WERI-Rb-1 (cell line): Measurements from ENCODE around the gene NUMA1.

ENCODE experiments used
- DNase-seq: peaks from one replicate; pipeline ENCODE4 v3.0.0-alpha.2; 2020
- H3K27ac ChIP-seq: fragments of 250-450 bp; sonication (Bioruptor Pico); 2 replicates; pipeline ENCODE4 v1.5.1; 2020; ENCODE audit warnings: mild to moderate bottlenecking, moderate library complexity
- H3K27me3 ChIP-seq: fragments of 250-450 bp; sonication (Bioruptor Pico); 2 replicates; pipeline ENCODE4 v1.5.1; 2021; ENCODE audit warnings: mild to moderate bottlenecking, low read depth, moderate library complexity; ENCODE audit not compliant: insufficient read depth, severe bottlenecking
- H3K36me3 ChIP-seq: fragments of 250-450 bp; sonication (Bioruptor Pico); 2 replicates; pipeline ENCODE4 v1.5.1; 2020; ENCODE audit warnings: mild to moderate bottlenecking, moderate library complexity
- H3K4me3 ChIP-seq: 2 replicates; pipeline ENCODE4 v1.5.1; 2011; ENCODE audit warnings: low read depth, mild to moderate bottlenecking, control low read depth, low read length
- H3K9me3 ChIP-seq: fragments of 250-450 bp; sonication (Bioruptor Pico); 2 replicates; pipeline ENCODE4 v1.5.1; 2021; ENCODE audit warnings: mild to moderate bottlenecking, moderate library complexity; ENCODE audit not compliant: severe bottlenecking
- TF ChIP-seq, protein P1 (sequence below): IDR thresholded peaks from 2 replicates; pipeline ENCODE4 v1.5.1; 2011; ENCODE audit warnings: low read depth, mild to moderate bottlenecking, control low read depth, inconsistent platforms, low read length

Gene NUMA1

DNA sequence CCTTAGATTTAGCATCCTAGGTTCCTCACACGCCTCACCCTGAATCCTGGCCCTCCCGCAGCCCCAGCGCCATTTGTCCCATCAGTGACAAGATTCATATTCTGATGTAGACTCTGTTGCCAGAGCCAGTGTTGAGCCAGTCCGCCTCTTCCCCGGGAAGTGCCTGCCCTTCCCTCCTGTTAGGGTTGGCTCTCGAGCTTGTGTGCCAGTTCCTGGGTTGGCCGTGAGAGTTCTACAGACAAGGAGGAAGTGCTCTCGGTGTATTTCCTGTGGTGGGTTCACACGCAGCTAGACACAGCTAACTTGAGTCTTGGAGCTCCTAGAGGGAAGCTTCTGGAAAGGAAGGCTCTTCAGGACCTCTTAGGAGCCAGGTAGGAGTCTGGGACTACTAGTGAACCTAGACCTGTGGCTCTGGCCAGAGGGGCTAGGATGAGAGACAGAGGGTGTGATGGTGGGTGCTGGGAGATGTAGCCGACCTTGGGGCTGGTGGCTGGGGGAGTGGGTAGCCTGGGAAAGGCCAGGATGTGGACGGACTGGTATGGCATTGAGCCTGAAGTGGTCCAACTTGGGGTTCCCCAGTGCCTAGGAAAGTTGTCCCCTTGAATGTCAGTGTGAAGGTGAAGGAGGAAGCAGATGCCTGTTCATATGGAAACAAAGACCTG is 81.6 kb downstream of the NUMA1 start, which contains the start of gene IL18BP:
TSS of gene IL18BP (plus strand) at position 261 of the 662 bp plus-strand sequence. CDS start 1,076 bp downstream, outside the sequence.
- H3K27ac ChIP-seq: no peak within 1 kb of the TSS
- H3K27me3 ChIP-seq: no peaks in the 10 kb centered on the region
- TF ChIP-seq, protein P1, sequence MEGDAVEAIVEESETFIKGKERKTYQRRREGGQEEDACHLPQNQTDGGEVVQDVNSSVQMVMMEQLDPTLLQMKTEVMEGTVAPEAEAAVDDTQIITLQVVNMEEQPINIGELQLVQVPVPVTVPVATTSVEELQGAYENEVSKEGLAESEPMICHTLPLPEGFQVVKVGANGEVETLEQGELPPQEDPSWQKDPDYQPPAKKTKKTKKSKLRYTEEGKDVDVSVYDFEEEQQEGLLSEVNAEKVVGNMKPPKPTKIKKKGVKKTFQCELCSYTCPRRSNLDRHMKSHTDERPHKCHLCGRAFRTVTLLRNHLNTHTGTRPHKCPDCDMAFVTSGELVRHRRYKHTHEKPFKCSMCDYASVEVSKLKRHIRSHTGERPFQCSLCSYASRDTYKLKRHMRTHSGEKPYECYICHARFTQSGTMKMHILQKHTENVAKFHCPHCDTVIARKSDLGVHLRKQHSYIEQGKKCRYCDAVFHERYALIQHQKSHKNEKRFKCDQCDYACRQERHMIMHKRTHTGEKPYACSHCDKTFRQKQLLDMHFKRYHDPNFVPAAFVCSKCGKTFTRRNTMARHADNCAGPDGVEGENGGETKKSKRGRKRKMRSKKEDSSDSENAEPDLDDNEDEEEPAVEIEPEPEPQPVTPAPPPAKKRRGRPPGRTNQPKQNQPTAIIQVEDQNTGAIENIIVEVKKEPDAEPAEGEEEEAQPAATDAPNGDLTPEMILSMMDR: no peak
- no peak within 1 kb of the TSS for H3K4me3 ChIP-seq
- peaks cover 37% of the 10 kb centered on the region for H3K36me3 ChIP-seq
- no peak for DNase-seq
- H3K9me3 ChIP-seq: no peaks in the 10 kb centered on the region

DNA sequence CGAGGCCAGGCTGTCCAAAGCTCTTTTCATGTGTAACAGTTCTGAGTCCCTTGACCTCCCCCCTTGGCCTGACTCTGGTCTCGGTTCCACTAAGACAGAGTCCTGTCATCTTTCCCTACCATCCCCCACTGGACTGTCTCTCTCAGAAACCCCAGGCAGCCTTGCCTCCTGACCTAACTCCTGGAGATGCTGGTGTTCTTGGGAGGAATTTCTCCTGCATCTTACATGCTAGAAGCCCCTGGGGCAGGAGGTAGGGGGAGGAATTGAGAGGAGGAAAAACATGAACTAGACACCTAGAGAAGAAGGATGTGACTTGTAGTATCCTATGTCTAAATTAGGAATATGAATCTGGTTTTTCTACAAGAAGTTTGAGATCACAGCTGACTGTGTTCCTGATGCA is 82.3 kb downstream of the NUMA1 start:
- Histone ChIP-seq H3K9me3 (no peaks in the 10 kb centered on the region), H3K4me3 (no peak overlapping the region), H3K27ac (no peak overlapping the region), H3K27me3 (no peaks in the 10 kb centered on the region), H3K36me3 (peaks cover 35% of the 10 kb centered on the region)
- no peak for DNase-seq
- TF ChIP-seq, protein P1: no peak

DNA sequence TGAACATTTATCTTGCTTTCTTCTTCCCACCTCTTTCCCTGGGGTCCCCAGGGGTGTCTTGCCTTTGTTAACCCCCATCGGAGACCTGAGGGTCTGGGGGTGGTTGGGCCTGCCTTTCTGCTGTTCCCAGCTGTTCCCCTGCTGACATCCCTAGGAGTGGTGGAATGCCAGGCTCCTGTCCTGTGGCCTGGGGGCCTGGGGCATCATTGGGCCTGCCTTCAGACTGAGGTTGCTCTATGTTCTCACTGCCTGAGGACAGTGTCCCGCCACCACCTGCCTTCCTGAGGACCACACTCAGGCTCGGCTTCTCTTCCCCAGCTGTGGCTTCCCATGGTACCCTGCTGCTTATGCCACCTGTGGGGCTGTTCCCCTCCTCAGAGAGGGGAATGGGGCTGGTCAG is 82.7 kb downstream of the NUMA1 start:
- no peak overlapping the region for H3K27ac ChIP-seq
- TF ChIP-seq, protein P1: no peak

DNA sequence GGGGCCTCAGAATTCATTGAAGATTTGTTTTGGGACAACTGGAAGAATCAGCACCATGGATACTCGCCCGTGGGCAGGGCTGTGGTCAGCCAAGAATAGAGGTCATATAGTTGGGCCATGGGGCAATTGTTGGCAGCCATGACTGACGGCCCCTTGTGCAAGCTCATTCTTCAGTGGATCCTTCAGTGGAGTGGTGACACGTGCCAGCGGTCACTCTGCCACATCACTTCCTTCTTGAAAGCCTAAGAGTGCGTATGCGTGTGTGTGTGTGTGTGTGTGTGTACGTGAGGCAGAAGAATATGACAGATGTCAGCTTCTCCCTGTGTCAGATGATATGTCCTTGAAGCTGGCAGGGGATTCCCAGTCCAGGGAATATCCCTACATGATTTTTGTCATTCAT is 83.4 kb downstream of the NUMA1 start:
- TF ChIP-seq, protein P1: no peak
- Histone ChIP-seq H3K36me3 (peaks cover 28% of the 10 kb centered on the region), H3K4me3 (no peak overlapping the region), H3K27ac (no peak overlapping the region), H3K9me3 (no peaks in the 10 kb centered on the region), H3K27me3 (no peaks in the 10 kb centered on the region)
- DNase-seq: no peak

More for the DNA sequence above, 82.7 kb downstream of the NUMA1 start:
- DNase-seq: no peak
- Histone ChIP-seq H3K27me3 (no peaks in the 10 kb centered on the region), H3K36me3 (peaks cover 31% of the 10 kb centered on the region), H3K9me3 (no peaks in the 10 kb centered on the region), H3K4me3 (no peak overlapping the region)

DNA sequence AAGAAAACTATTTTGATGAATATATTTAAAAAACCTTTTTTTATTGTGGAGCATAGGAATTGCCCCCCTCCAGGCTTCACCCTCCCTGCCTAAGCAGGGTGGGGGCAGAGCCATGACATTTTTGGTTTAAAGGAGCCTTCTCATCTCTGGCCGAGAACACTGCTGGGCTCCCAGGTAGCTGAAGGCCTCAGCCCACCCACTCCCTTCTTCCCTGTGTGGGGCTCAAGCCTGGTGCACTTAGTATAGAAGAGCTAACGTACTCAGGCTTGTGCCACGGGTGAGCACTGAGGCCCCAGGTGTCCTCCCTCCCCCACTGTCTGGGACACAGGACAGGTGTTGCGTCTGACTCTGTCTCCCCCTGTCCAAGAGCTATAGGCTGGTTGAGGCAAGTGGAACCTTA is 83.8 kb downstream of the NUMA1 start:
- TF ChIP-seq, protein P1: no peak
- H3K27me3 ChIP-seq: no peaks in the 10 kb centered on the region
- H3K4me3 ChIP-seq: no peak overlapping the region
- H3K27ac ChIP-seq: no peak overlapping the region
- H3K9me3 ChIP-seq: no peaks in the 10 kb centered on the region
- H3K36me3 ChIP-seq: peaks cover 26% of the 10 kb centered on the region
- no peak for DNase-seq
